Muscle of leg (tissue), 11 donors: ENCODE measurements around the gene SUSD1. TPM values are rescaled to one million over a fixed set of nuclear protein-coding genes. Genes with fewer than 3 reads are reported as not detected.

Experiments used
- DNase-seq: peaks from one replicate; pipeline ENCODE4 v3.0.0; 2013
- H3K27ac ChIP-seq: one replicate; pipeline ENCODE4 v1.5.1; 2013; ENCODE audit warnings: mild to moderate bottlenecking, low read length, control low read depth
- H3K27me3 ChIP-seq: one replicate; pipeline ENCODE4 v1.6.1; 2013; ENCODE audit warnings: low read length; ENCODE audit not compliant: control insufficient read depth, insufficient read depth
- H3K36me3 ChIP-seq: one replicate; pipeline ENCODE4 v1.6.1; 2013; ENCODE audit warnings: low read length; ENCODE audit not compliant: control insufficient read depth, insufficient read depth
- H3K4me1 ChIP-seq: one replicate; pipeline ENCODE4 v1.6.1; 2013; ENCODE audit warnings: low read length; ENCODE audit not compliant: control insufficient read depth, insufficient read depth
- H3K4me3 ChIP-seq: one replicate; pipeline ENCODE4 v1.5.1; 2013; ENCODE audit warnings: low read length, control low read depth
- H3K9me3 ChIP-seq: replicated peaks from 2 replicates; pipeline ENCODE4 v1.6.1; 2013; ENCODE audit warnings: low read depth, low read length; ENCODE audit not compliant: control insufficient read depth
- WGBS: methylation state at CpG from one replicate; pipeline ENCODE4 v1.1.5; 2013; ENCODE audit warnings: missing lambda C conversion rate; ENCODE audit not compliant: insufficient coverage; 5-methylcytosine and 5-hydroxymethylcytosine counted together
- polyA plus RNA-seq, 8 donors: library from polyadenylated mRNA; unstranded; fragments of 120-200 nt; gene quantifications; one replicate each; pipeline versions ENCODE4 v1.2.1 to v1.2.3, GENCODE V29; 2013; ENCODE audit warnings: inconsistent platforms in 1 of 8, low replicate concordance in 1 of 8; ENCODE audit not compliant: insufficient read length in 8 of 8, insufficient read depth in 1 of 8
- total RNA-seq: library from RNA; stranded (reverse); fragments of 120-200 nt; gene quantifications from one replicate; pipeline ENCODE4 v1.2.4, GENCODE V29; 2013

SUSD1 gene
- total and polyA plus RNA-seq, 9 donors = 5.9 to 15.0 (median 7.5) TPM

DNA sequence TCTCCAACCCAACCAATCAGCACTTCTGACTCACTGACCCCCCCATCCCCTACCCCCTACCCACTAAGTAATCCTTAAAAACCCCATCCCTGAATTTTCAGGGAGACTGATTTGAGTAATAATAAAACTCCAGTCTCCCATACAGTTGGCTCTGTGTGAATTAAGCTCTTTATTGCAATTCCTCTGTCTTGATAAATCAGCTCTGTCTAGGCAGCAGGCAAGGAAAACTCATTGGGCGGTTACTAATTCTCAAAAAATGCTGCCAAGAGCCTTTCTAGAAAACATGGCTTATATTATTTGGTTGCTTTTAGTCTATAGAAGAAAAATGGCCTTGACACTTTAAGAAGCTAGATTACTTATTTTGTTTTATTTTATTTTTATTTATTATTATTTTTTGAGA lies 131.7 kb downstream of the SUSD1 start:
- Histone ChIP-seq H3K9me3 (peaks cover 3% of the 10 kb centered on the region), H3K4me3 (no peak overlapping the region), H3K4me1 (peaks cover 16% of the 10 kb centered on the region), H3K27me3 (no peaks in the 10 kb centered on the region), H3K27ac (no peak overlapping the region), H3K36me3 (peaks cover 5% of the 10 kb centered on the region)
- DNase-seq = peak; percentile 42
- WGBS = no CpG with 5 or more reads among the region's 1 CpG

GRCh38 chr9:112042769-112043168 lies 132.3 kb downstream of the SUSD1 start:
- 88% methylated on average over 4 of the region's 5 CpGs for WGBS
- H3K36me3 ChIP-seq = peaks cover 5% of the 10 kb centered on the region
- H3K4me3 ChIP-seq = no peak overlapping the region
- no peaks in the 10 kb centered on the region for H3K27me3 ChIP-seq
- peaks cover 16% of the 10 kb centered on the region for H3K4me1 ChIP-seq
- H3K9me3 ChIP-seq = peaks cover 2% of the 10 kb centered on the region
- no peak for DNase-seq
- no peak overlapping the region for H3K27ac ChIP-seq

DNA sequence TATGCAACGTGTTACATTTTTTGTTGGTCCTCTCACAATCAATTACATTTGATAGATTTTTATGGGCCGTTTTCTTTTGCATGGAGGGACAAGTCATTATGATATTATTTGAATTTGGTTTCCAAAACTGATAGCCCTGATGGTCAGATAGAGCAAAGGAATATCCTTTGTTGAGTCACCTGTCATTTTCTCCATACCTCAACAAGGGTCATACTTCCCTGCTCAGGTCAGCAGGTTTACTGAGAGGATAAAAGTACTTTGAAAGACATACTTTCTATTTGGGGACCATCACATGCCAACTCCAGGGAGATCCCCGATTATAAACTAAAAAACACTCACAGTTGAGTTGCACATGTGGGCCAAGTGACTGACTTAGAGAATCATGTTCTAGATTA lies 132.9 kb downstream of the SUSD1 start:
- no peak for DNase-seq
- WGBS = no CpG with 5 or more reads among the region's 3 CpGs
- Histone ChIP-seq H3K4me1 (peaks cover 16% of the 10 kb centered on the region), H3K4me3 (no peak overlapping the region), H3K36me3 (peaks cover 5% of the 10 kb centered on the region), H3K9me3 (no peaks in the 10 kb centered on the region), H3K27me3 (no peaks in the 10 kb centered on the region), H3K27ac (peak overlapping the region; percentile 60)

DNA sequence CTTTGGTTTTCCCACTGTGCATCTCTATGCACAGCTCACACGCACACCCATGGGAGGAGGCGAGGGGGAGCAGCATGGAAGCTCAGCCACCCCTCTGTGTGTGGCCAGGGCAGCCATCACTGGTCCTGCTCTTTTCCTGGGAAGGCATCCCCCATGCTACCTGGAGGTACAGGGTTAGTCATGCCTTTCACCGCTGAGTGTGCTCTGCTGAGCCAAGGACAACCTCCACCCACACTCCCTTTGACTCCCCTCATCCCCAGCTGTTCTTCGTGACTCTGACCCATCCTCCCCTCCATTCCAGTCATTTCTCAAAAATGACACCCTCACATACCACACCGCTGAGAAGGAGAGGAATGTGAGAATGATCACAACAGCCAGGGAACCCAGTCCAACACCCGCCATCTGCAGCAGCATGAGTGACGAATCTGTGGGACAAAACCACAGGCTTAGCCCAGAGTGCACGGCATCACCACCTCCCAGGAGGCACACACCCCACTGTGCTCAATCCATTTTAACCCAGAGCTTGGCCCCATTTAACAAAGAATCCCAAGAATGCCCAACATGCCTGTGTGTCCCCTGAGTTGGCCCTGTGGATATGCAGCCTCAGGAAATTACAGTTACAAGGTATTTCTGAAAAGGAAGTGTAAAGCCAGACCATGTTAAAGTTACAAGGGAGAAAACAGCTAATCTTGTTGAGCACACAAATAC lies 133.4 kb downstream of the SUSD1 start:
- Histone ChIP-seq H3K27me3 (no peaks in the 10 kb centered on the region), H3K4me1 (peaks cover 16% of the 10 kb centered on the region), H3K27ac (peak overlapping the region; percentile 67), H3K9me3 (no peaks in the 10 kb centered on the region), H3K4me3 (no peak overlapping the region), H3K36me3 (peaks cover 5% of the 10 kb centered on the region)
- WGBS = 68% methylated on average over 5 of the region's 8 CpGs
- DNase-seq = peak; percentile 83

- WGBS = 81% methylated on average over 3 of the region's 4 CpGs
- Histone ChIP-seq H3K27ac (peak overlapping the region; percentile 67), H3K9me3 (no peaks in the 10 kb centered on the region), H3K27me3 (no peaks in the 10 kb centered on the region), H3K36me3 (peaks cover 3% of the 10 kb centered on the region), H3K4me1 (peaks cover 16% of the 10 kb centered on the region), H3K4me3 (no peak overlapping the region)
- DNase-seq = no peak
Observed at GRCh38 chr9:112041199-112041535, 133.9 kb downstream of the SUSD1 start.

DNA sequence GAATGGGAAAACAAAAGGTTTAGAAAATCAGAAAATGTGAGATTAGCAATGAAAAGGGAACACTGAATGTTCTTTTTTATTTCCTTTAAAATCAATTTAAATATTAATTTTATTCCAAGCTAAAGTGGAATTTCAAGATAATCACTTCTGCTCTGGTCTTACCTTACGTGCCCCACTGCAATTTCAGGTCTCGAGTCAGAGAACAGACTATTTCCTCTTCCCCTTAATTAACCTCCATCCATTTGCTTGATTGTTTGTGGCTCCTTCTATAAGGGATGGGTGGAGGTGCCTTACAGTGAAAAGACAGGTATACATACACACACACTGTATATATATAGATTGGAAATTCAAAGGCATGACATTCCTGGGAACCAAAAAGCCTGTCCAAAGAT lies 137.1 kb downstream of the SUSD1 start:
- Histone ChIP-seq H3K9me3 (no peaks in the 10 kb centered on the region), H3K4me3 (no peak overlapping the region), H3K4me1 (peaks cover 17% of the 10 kb centered on the region), H3K27me3 (no peaks in the 10 kb centered on the region), H3K36me3 (peaks cover 3% of the 10 kb centered on the region), H3K27ac (no peak overlapping the region)
- DNase-seq = no peak
- WGBS = no CpG with 5 or more reads among the region's 2 CpGs

GRCh38 chr9:112037281-112038016 lies 137.6 kb downstream of the SUSD1 start:
- Histone ChIP-seq H3K4me1 (peaks cover 15% of the 10 kb centered on the region), H3K9me3 (no peaks in the 10 kb centered on the region), H3K27ac (no peak overlapping the region), H3K36me3 (peaks cover 3% of the 10 kb centered on the region), H3K4me3 (no peak overlapping the region), H3K27me3 (no peaks in the 10 kb centered on the region)
- WGBS = no CpG with 5 or more reads among the region's 2 CpGs
- no peak for DNase-seq

- peak; percentile 76 for DNase-seq
- peak overlapping the region; percentile 26 for H3K27ac ChIP-seq
- H3K27me3 ChIP-seq = no peaks in the 10 kb centered on the region
- peaks cover 3% of the 10 kb centered on the region for H3K4me1 ChIP-seq
- no peaks in the 10 kb centered on the region for H3K9me3 ChIP-seq
- H3K36me3 ChIP-seq = peaks cover 3% of the 10 kb centered on the region
- WGBS = 33% methylated on average over 2 of the region's 6 CpGs
- H3K4me3 ChIP-seq = no peak overlapping the region
Observed at GRCh38 chr9:112035166-112035826, 139.8 kb downstream of the SUSD1 start.

DNA sequence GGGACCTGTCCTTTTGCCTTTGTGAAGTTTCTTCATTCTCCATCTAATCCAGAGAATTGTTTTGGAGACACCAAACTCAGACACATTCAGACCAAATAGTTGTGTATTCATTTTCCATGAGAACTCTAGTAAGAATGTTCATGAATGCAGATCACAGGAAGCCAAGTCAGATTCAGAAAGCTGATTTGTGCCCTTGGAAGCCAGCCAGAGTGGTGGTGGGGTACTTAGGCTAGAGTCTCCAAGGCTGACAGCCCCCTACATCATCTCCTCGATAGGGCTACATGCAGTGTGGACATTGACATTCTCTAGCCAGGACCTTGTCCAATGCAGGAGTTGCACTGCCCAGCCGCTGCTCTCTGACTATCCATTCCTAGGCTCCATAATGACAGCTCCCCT lies 140.9 kb downstream of the SUSD1 start:
- no peaks in the 10 kb centered on the region for H3K9me3 ChIP-seq
- no peaks in the 10 kb centered on the region for H3K36me3 ChIP-seq
- DNase-seq = no peak
- H3K27ac ChIP-seq = no peak overlapping the region
- 92% methylated on average over 2 of the region's 2 CpGs for WGBS
- H3K27me3 ChIP-seq = no peaks in the 10 kb centered on the region
- H3K4me1 ChIP-seq = peaks cover 3% of the 10 kb centered on the region
- H3K4me3 ChIP-seq = no peak overlapping the region
